GM12878 (cell line): ENCODE results near the gene OCRL. TPM values are rescaled to one million over a fixed set of nuclear protein-coding genes. Genes with fewer than 3 reads are reported as not detected.

ENCODE experiments used
- ATAC-seq: fragments of 200-7000 bp; cut with Tn5 transposase; 3 replicates; pipeline ENCODE4 v1.9.1; 2020; ENCODE audit warnings: mild to moderate bottlenecking, moderate library complexity
- BruUV-seq: library from RNA; stranded (reverse); fragments of 400-500 nt; replicated peaks from 2 replicates; lab custom pipeline; 2021; lab: Mats Ljungman, UMichigan
- CTCF ChIA-PET: fragments of 300-600 bp; sonication (Branson Sonifier 250); formaldehyde crosslinking; extraction: SDS; loops from one replicate; lab custom pipeline; 2021; ENCODE audit warnings: inconsistent platforms; lab: Yijun Ruan, JAX
- POLR2A ChIA-PET: fragments of 350-600 bp; formaldehyde crosslinking; extraction: SDS; loops from one replicate; lab custom pipeline; 2021; ENCODE audit warnings: inconsistent platforms; lab: Charles Lee
- RAD21 ChIA-PET: fragments of 300-600 bp; sonication (Branson Sonifier 250); formaldehyde crosslinking; loops from one replicate; lab custom pipeline; 2023; ENCODE audit warnings: antibody characterized with exemption; ENCODE audit not compliant: unreplicated experiment; lab: Charles Lee
- SMC1A ChIA-PET: fragments of 300-600 bp; sonication (Branson Sonifier 250); formaldehyde crosslinking; loops from one replicate; lab custom pipeline; 2023; ENCODE audit not compliant: unreplicated experiment, uncharacterized antibody; lab: Charles Lee
- DNase-seq: peaks from one replicate; pipeline ENCODE4 v3.0.0-alpha.2; 2011; ENCODE audit warnings: low read depth, low spot score
- FAIRE-seq: peaks from 3 replicates; lab custom pipeline; 2011; peaks lifted over from hg19 to GRCh38; lab: Jason Lieb, UNC
- H2AFZ ChIP-seq: 2 replicates; pipeline ENCODE4 v1.6.0; 2011; ENCODE audit warnings: low read depth, low read length, control low read depth; ENCODE audit not compliant: control insufficient read depth
- H3K27ac ChIP-seq: 2 replicates; pipeline ENCODE4 v1.5.1; 2011; ENCODE audit warnings: control low read depth; ENCODE audit not compliant: control insufficient read depth, insufficient read depth
- H3K27me3 ChIP-seq, 2 experiments: replicated peaks in 1 of 2; 2 replicates each; pipeline versions ENCODE4 v1.6.0 to v1.6.1; 2011; ENCODE audit warnings: low read length in 1 of 2; ENCODE audit not compliant: control insufficient read depth in 2 of 2, insufficient read depth in 2 of 2
- H3K36me3 ChIP-seq, 2 experiments: 2 replicates each; pipeline ENCODE4 v1.5.1; 2011; ENCODE audit warnings: low read length in 1 of 2; ENCODE audit not compliant: control insufficient read depth in 2 of 2, insufficient read depth in 2 of 2
- H3K4me1 ChIP-seq: 2 replicates; pipeline ENCODE4 v1.6.1; 2011; ENCODE audit warnings: mild to moderate bottlenecking, low read length, moderate library complexity, mixed read lengths; ENCODE audit not compliant: control insufficient read depth, insufficient read depth
- H3K4me2 ChIP-seq: 2 replicates; pipeline ENCODE4 v1.6.0; 2011; ENCODE audit warnings: control low read depth; ENCODE audit not compliant: control insufficient read depth, insufficient read depth
- H3K4me3 ChIP-seq: fragments of 200-600 bp; sonication (generic); 2 replicates; pipeline ENCODE4 v1.5.1; 2016
- H3K79me2 ChIP-seq: 2 replicates; pipeline ENCODE4 v1.6.0; 2011; ENCODE audit warnings: low read length; ENCODE audit not compliant: control insufficient read depth, insufficient read depth
- H3K9ac ChIP-seq: 2 replicates; pipeline ENCODE4 v1.8.0; 2011; ENCODE audit warnings: low read length, control low read depth, mixed read lengths; ENCODE audit not compliant: control insufficient read depth, insufficient read depth
- H3K9me3 ChIP-seq: replicated peaks from 3 replicates; pipeline ENCODE4 v1.5.1; 2011; ENCODE audit warnings: mild to moderate bottlenecking, low read length; ENCODE audit not compliant: control insufficient read depth, insufficient read depth
- H4K20me1 ChIP-seq: 2 replicates; pipeline ENCODE4 v1.6.0; 2011; ENCODE audit not compliant: control insufficient read depth, insufficient read depth
- CBX3 ChIP-seq: fragments of 200-600 bp; sonication (generic); IDR thresholded peaks from 2 replicates; pipeline ENCODE4 v1.6.1; 2016; ENCODE audit warnings: low read depth, borderline replicate concordance
- CEBPB ChIP-seq, 2 experiments: fragments of 150-350 bp in 1 of 2; IDR thresholded peaks; 2 replicates each; pipeline ENCODE4 v1.6.1; 2012 to 2014; ENCODE audit warnings: low read depth in 2 of 2, low read length in 2 of 2, borderline replicate concordance in 1 of 2, inconsistent platforms in 1 of 2
- DPF2 ChIP-seq: fragments of 450-650 bp; IDR thresholded peaks from 2 replicates; pipeline ENCODE4 v1.6.1; 2017; ENCODE audit warnings: mild to moderate bottlenecking
- GATAD2B ChIP-seq: fragments of 450-650 bp; conservative IDR thresholded peaks from 2 replicates; pipeline ENCODE4 v1.6.1; 2017; ENCODE audit warnings: low read depth, mild to moderate bottlenecking, moderate library complexity
- IRF4 ChIP-seq: IDR thresholded peaks from 2 replicates; pipeline ENCODE4 v1.6.1; 2011; ENCODE audit warnings: low read depth, low read length
- STAT1 ChIP-seq: fragments of 450-650 bp; conservative IDR thresholded peaks from 2 replicates; pipeline ENCODE4 v1.6.1; 2014; ENCODE audit warnings: antibody characterized with exemption, mild to moderate bottlenecking
- WGBS: methylation state at CpG from one replicate; pipeline ENCODE4 v1.1.6; 2016; ENCODE audit warnings: low lambda C conversion rate; ENCODE audit not compliant: insufficient replicate concordance, insufficient coverage; ENCODE audit errors: missing lambda C conversion rate; 5-methylcytosine and 5-hydroxymethylcytosine counted together
- in situ Hi-C: fragments of 300-500 bp; cut with MboI; formaldehyde crosslinking; loops from 9 replicates; pipeline ENCODE4 v1.14.3; 2018; ENCODE audit warnings: mixed read lengths
- intact Hi-C: fragments of 100-400 bp; cut with micrococcal nuclease; formaldehyde crosslinking; loops from one replicate; pipeline ENCODE4 v1.14.2; 2022; ENCODE audit not compliant: unreplicated experiment
- polyA plus RNA-seq, 11 experiments: library from polyadenylated mRNA; depleted of rRNA in 4 of 11; unstranded in 6 of 11; stranded (reverse) in 5 of 11; fragments of >200 nt; fragmentation: Nextera tagmentation in 4 of 11; fragmentation: Illumina TruSeq in 1 of 11; extraction: Ambion mirVana in 4 of 11; extraction: Trizol in 1 of 11; gene quantifications; 1 replicate in 1 of 11; 2 replicates in 10 of 11; pipeline versions ENCODE4 v1.2.1 to v1.2.3, GENCODE V29; 2011 to 2016; ENCODE audit warnings: inconsistent platforms in 2 of 11, missing spikeins in 2 of 11, low read depth in 1 of 11
- total RNA-seq, 4 experiments: library from RNA; depleted of rRNA in 3 of 4; stranded (reverse); fragments of >200 nt in 3 of 4; fragmentation: Illumina TruSeq in 1 of 4; extraction: Trizol in 1 of 4; gene quantifications; 2 replicates each; pipeline versions ENCODE4 v1.2.1 to v1.2.3, GENCODE V29; 2013 to 2021
- TF ChIP-seq, protein P1 (sequence below): IDR thresholded peaks from 2 replicates; pipeline ENCODE4 v1.6.1; 2011; ENCODE audit warnings: low read depth, low read length, improper control_type of control experiment, borderline replicate concordance
- TF ChIP-seq, protein P2 (sequence below): fragments of 450-650 bp; conservative IDR thresholded peaks from 2 replicates; pipeline ENCODE4 v1.6.1; 2017; ENCODE audit warnings: mild to moderate bottlenecking, moderate library complexity

OCRL gene
- total and polyA plus RNA-seq, 10 of the 15 experiments (the other 5 are each of a cell fraction or from before 2014, with no cell fraction given), result 0.53 to 4.4 (median 2.3) TPM

DNA sequence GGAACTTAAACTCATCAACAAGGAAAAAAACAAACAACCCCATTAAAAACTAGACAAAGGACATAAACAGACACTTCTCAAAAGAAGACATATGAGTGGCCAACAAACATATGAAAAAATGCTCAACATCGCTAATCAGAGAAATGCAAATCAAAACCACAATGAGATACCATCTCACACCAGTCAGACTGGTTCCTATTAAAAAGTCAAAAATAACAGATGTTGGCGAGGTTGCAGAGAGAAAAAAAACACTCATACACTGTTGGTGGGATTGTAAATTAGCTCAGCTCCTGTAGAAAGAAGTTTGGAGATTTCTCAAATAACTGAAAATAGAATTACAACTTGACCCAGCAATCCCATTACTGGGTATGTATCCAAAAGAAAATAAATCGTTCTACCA lies 86.0 kb downstream of the OCRL start:
- in situ Hi-C loops, result no loop called here
- Histone ChIP-seq H2AFZ (no peak overlapping the region), H3K4me3 (no peak overlapping the region), H3K27ac (no peak overlapping the region), H3K4me1 (no peaks in the 10 kb centered on the region), H3K79me2 (no peaks in the 10 kb centered on the region), H3K9ac (no peak overlapping the region), H4K20me1 (no peaks in the 10 kb centered on the region), H3K9me3 (no peaks in the 10 kb centered on the region; the same call in 2 of the 3 replicates)
- ChIA-PET RAD21 (no interaction called here), CTCF (no interaction called here)
- intact Hi-C loops, result no loop called here
- whole genome bisulfite sequencing, result 22% methylated on average over 3 of the region's 3 CpGs
- ATAC-seq (no peak), FAIRE-seq (no peak)
- TF ChIP-seq, protein P1, sequence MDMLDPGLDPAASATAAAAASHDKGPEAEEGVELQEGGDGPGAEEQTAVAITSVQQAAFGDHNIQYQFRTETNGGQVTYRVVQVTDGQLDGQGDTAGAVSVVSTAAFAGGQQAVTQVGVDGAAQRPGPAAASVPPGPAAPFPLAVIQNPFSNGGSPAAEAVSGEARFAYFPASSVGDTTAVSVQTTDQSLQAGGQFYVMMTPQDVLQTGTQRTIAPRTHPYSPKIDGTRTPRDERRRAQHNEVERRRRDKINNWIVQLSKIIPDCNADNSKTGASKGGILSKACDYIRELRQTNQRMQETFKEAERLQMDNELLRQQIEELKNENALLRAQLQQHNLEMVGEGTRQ, result no peak
- TF ChIP-seq IRF4 (no peak), DPF2 (no peak), CEBPB (IDR thresholded peaks at IDR 0.05; ENCODE audit: borderline replicate concordance in 1 of 2, low read depth in 2 of 2, low read length in 2 of 2) (no peak), CBX3 (no peak), STAT1 (no peak), GATAD2B (no peak)
- TF ChIP-seq, protein P2, sequence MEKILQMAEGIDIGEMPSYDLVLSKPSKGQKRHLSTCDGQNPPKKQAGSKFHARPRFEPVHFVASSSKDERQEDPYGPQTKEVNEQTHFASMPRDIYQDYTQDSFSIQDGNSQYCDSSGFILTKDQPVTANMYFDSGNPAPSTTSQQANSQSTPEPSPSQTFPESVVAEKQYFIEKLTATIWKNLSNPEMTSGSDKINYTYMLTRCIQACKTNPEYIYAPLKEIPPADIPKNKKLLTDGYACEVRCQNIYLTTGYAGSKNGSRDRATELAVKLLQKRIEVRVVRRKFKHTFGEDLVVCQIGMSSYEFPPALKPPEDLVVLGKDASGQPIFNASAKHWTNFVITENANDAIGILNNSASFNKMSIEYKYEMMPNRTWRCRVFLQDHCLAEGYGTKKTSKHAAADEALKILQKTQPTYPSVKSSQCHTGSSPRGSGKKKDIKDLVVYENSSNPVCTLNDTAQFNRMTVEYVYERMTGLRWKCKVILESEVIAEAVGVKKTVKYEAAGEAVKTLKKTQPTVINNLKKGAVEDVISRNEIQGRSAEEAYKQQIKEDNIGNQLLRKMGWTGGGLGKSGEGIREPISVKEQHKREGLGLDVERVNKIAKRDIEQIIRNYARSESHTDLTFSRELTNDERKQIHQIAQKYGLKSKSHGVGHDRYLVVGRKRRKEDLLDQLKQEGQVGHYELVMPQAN, result no peak
- TF ChIP-seq, all 136 proteins: peak for 0
- Histone ChIP-seq H3K4me2 (no peak overlapping the region), H3K27me3 (no peaks in the 10 kb centered on the region), H3K36me3 (no peaks in the 10 kb centered on the region)
- BruUV-seq, result no TSS peak
- SMC1A ChIA-PET, result interaction anchor here (1.0 kb wide), 1 partner anchor 10 kb away, joined by 3 read pairs; no protein-coding TSS in a partner anchor
- no peak for DNase-seq
- POLR2A ChIA-PET, result no interaction called here
